GM18870 (cell line): ENCODE measurements around the gene PTGIS.

Source experiments
- ATAC-seq: cut with Tn5 transposase; IDR thresholded peaks from one replicate; pipeline ENCODE4 v1.9.1; 2021; ENCODE audit warnings: moderate library complexity; ENCODE audit not compliant: unreplicated experiment

PTGIS gene

GRCh38 chr20:49503176-49503575 is 64.8 kb downstream of the PTGIS start:
- ATAC-seq = no peak

GRCh38 chr20:49501917-49502316 is 66.0 kb downstream of the PTGIS start:
- no peak for ATAC-seq

GRCh38 chr20:49497398-49497669 is 70.6 kb downstream of the PTGIS start:
- ATAC-seq = no peak

- ATAC-seq = no peak
Observed at GRCh38 chr20:49496553-49497397, 71.2 kb downstream of the PTGIS start.

- ATAC-seq = no peak
Observed at GRCh38 chr20:49496043-49496442, 71.9 kb downstream of the PTGIS start.

GRCh38 chr20:49490689-49491088 is 77.2 kb downstream of the PTGIS start:
- ATAC-seq = no peak

GRCh38 chr20:49489688-49490087 is 78.2 kb downstream of the PTGIS start:
- ATAC-seq = no peak

- no peak for ATAC-seq
Observed at GRCh38 chr20:49486064-49486463, 81.9 kb downstream of the PTGIS start.

GRCh38 chr20:49485563-49485962 is 82.4 kb downstream of the PTGIS start:
- ATAC-seq = no peak

- ATAC-seq = no peak
Observed at GRCh38 chr20:49484180-49485140, 83.5 kb downstream of the PTGIS start.

- no peak for ATAC-seq
Observed at GRCh38 chr20:49483696-49484123, 84.2 kb downstream of the PTGIS start.

GRCh38 chr20:49483018-49483695 is 84.8 kb downstream of the PTGIS start:
- ATAC-seq = no peak

- no peak for ATAC-seq
Observed at GRCh38 chr20:49482621-49483017, 85.3 kb downstream of the PTGIS start, which contains the start of gene KCNB1. TSS of gene KCNB1 (minus strand) at chr20:49482668. CDS start at chr20:49482480, 188 bp downstream.

GRCh38 chr20:49482173-49482572 is 85.8 kb downstream of the PTGIS start:
- no peak for ATAC-seq

- ATAC-seq = no peak
Observed at GRCh38 chr20:49481116-49481515, 86.8 kb downstream of the PTGIS start.

GRCh38 chr20:49480236-49480635 is 87.7 kb downstream of the PTGIS start:
- no peak for ATAC-seq

GRCh38 chr20:49479785-49480184 is 88.2 kb downstream of the PTGIS start:
- no peak for ATAC-seq

GRCh38 chr20:49478754-49479689 is 88.9 kb downstream of the PTGIS start:
- ATAC-seq = no peak

GRCh38 chr20:49478266-49478665 is 89.7 kb downstream of the PTGIS start:
- no peak for ATAC-seq

GRCh38 chr20:49477200-49477599 is 90.7 kb downstream of the PTGIS start:
- ATAC-seq = no peak
